LoVo (cell line): ENCODE measurements around the gene TRABD2B.
A peak's percentile ranks its signal among the peaks of the same experiment; 100 is the strongest.

ENCODE experiments used
- DNase-seq: peaks from one replicate; pipeline ENCODE4 v3.0.0-alpha.2; 2016; ENCODE audit warnings: low spot score

The TRABD2B gene

GRCh38 chr1:47875831-47876586 is 121.2 kb downstream of the TRABD2B start:
- no peak for DNase-seq

- no peak for DNase-seq
Observed at GRCh38 chr1:47875036-47875435, 122.1 kb downstream of the TRABD2B start.

DNA sequence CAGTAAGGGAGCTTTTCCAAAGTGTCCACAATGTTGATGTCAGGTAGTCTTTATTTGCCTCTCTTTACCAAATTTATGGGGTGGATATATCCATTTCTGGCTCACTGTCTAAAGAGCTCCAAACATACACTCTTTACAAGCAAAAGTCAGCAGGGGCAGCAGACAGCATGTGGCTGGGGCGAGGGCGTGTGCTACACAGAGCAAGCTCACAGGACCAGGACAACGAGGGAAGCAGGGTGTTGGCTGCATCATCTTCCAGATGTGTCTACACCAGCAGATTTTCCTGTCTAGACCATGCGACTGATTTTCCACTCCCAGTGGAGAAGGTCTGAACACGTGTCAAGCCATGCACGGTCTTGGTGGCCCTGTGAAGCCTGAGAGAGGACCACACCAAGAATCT is 123.8 kb downstream of the TRABD2B start:
- no peak for DNase-seq

DNA sequence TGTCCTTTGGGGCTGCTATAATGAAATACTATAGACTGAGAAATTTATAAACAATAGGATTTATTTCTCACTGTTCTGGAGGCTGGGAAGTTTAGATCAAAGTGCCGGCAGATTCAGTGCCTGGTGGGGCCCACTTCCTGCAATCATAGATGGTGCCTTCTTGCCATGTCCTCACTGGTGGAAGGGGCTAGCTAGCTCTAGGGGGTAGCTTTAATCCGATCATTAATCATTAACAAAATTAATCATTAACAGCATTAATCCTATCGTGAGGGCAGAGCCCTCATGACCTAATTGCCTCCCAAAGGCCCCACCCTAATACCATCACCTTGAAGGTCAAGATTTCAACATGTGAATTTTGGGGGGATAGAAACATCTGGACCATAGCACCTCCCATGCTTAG is 124.3 kb downstream of the TRABD2B start:
- no peak for DNase-seq

GRCh38 chr1:47871799-47872353 is 125.3 kb downstream of the TRABD2B start:
- DNase-seq = peak; percentile 35

DNA sequence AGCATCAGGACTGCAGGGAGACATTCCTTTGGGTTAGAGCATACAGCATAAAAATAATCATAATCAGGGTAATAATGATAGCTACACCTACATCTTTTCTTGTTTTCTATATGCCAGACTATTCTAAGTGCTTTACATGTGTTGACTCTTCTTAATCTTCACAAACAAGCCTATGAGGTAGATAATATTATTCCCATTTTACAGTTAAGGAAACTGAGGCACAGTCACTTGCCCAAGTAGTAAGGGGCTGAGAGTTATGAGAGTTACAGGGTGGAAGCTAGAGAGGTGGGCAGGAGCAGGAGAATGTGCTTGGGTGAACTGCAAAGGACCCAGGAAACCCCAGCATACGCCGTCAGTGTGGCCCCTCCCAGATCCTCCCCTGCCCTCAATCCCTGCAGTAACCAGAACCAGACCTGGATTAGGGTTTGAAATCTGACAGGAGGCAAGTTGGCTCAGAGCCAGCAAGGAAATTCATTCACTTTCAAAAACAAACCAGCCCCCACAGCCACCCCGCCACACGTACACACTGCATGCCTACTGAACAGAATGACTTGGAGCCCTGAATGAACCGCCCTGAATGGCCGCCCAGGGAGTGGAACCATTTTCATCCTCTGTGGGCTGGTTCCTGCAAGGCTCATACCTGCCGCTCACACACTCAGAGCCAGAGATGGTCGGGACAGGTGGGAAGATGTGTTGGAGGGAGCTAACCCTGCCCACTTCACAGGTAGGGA is 126.1 kb downstream of the TRABD2B start:
- DNase-seq = no peak

DNA sequence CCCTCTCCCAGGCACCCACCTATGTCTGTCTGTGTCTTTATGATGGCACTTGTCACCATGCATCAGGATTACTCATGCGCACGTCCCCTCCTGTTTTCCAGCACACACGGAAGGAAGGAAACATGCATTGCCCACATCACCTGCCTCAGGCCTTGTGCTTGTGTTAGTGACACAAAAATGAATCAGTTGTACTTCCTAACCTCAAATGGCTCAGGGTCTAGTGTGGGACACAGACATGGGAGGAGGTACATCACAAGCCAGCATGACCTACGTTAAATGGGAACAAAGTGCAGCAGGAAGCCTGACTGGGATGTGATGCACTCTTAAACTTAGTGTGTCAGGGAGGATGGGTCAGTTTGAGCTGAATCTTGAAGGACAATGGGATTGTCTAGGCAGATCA is 126.7 kb downstream of the TRABD2B start:
- no peak for DNase-seq

DNA sequence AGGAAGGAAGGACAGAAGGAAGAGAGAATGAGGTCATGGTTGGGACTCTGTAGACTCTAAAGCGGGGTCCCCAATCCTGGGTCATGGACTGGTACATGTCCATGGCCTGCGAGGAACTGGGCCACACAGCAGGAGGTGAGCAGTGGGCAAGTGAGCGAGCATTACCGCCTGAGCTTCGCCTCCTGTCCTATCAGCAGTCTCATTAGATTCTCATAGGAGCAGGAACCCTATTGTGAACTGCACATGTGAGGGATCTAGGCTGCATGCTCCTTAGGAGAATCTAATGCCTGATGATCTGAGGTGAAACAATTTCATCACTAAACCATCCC is 128.9 kb downstream of the TRABD2B start:
- DNase-seq = no peak

GRCh38 chr1:47867438-47868347 is 129.5 kb downstream of the TRABD2B start:
- DNase-seq = no peak

GRCh38 chr1:47866601-47867437 is 130.4 kb downstream of the TRABD2B start:
- DNase-seq = no peak

DNA sequence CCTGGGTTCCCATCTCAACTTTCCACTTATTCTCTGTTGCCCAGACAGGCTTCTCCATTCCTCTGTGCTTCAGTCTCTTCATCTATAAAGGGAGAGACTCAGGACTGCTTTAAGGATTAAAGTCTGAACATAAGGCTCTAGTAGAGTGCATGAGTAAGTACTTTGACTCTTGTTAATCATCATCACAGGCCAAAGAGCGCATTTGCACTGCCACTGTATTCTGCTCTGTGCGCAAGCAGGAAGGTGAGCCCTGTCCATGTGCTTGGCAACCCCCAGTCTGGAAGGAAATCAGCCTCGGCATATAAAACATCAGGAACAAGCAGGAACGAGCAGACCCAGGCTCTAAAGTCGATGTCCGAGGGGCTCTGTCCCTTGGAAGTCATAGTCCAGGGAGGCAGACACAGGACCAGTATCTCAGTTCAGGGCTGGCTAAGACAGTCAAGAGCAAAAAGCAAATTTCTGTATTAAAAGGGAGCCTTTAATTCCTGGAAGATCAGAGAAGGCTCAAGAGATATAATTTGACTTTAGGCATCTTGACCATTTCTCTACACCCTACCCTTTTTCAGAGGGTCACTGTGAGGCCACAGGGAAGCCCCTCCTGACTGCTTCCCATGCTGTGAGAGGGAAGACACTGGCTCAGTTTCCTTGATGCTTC is 131.2 kb downstream of the TRABD2B start:
- no peak for DNase-seq

DNA sequence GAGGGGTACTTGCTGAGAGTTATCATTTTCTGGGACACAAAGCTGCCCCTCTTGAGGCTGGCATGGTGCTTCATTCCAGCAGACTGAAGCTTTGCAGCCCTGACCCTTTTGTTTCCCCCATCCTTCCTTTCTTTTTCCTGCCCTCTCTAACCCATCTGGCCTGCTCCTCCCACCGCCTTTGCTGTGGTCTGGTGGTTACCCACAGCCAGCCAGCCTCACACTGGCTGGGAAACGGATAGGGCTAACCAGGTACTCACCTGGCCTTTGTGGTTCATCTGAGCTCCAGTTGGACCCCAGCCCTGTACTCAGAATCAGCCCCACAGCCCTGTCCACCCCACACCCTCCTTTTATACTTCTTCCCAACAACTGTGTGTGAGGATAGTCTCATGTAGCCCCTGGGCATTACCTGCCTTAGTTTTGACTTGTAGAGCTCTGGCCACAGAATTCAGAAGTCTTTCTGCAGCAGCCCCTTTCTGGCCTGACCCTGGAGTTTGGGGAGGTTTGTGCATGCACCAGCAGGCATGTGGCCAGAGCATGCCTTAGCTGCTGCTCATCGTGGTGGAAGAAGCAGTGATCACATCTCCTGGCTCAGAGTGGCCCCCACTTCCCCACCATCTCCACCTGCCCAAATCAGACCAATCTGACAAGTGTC is 138.0 kb downstream of the TRABD2B start:
- DNase-seq = no peak

- DNase-seq = no peak
Observed at GRCh38 chr1:47856996-47857395, 140.2 kb downstream of the TRABD2B start.

DNA sequence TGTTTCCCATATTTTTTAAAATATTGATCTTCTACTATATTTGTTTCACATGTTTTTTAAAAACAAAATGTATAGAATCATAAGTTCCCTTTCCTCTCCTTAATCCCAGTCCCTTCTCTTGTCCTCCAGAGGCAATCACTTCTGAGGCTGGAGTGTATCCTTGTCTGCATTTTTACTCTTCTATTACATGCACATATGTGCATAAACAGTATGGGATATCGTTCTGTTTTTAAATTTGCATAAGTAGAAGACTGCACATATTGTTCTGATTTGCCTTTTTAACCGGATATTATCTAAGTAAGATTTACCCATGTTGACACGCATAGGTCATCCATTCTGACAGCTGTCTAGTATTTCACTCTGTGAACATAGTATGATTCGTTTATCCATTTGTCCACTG is 142.0 kb downstream of the TRABD2B start:
- DNase-seq = no peak

GRCh38 chr1:47854552-47855144 is 142.5 kb downstream of the TRABD2B start:
- no peak for DNase-seq

- no peak for DNase-seq
Observed at GRCh38 chr1:47853852-47854251, 143.3 kb downstream of the TRABD2B start.

DNA sequence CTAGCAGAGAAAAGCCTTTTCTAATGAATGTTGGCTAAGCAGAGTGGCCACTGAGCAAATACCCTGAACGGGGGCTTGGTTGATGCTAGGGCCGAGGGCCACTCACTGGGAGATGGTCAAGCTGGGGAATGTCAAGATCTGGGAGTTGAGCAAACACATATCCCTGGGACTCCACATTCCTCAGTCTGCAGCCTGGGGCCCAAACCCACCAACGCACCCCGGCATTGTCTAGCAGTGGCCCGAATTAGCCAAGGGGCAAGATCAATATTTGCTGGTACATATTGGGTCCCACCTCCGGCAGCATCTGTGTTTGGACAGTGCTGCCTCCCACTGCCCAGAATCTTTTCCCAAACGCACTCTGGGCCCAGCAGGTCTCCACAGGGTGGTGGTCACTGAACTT is 144.1 kb downstream of the TRABD2B start:
- no peak for DNase-seq

DNA sequence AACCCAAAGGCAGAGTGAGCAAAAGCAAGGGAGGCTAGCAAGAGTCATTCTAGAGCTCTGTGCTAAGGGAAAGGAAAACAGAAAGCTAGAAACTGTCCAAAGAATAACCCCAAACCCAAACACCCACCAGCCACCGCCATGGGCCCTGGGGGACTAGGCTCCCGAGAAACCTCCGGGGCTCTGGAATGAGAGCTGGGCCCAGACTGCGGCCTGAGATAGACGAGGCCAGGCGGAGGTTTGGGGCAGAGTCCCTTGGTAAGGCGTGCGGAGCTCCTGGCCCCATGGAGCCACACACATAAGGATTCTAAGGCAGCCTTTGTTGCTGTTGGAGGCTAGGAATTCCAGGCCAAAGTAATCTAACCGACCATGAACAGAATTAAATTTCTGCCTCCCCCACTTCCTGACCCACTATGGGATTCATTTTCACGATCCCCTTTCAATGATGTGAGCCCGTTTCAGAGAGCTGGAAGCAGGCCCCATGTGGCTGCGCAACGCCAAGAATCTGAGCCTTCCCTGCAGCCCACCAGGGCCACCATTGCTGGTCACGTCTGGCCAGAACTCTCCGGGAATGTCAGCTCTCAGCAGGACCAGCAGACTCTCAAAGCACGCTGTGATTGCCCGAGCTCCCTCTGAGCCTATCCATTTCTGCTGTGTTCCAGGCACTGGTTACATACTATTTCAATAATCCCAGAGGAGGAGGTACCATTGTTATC is 145.0 kb downstream of the TRABD2B start:
- DNase-seq = no peak

GRCh38 chr1:47850451-47850850 is 146.7 kb downstream of the TRABD2B start:
- DNase-seq = no peak
